Measurements from ENCODE around the gene TACR1.

The TACR1 gene

DNA sequence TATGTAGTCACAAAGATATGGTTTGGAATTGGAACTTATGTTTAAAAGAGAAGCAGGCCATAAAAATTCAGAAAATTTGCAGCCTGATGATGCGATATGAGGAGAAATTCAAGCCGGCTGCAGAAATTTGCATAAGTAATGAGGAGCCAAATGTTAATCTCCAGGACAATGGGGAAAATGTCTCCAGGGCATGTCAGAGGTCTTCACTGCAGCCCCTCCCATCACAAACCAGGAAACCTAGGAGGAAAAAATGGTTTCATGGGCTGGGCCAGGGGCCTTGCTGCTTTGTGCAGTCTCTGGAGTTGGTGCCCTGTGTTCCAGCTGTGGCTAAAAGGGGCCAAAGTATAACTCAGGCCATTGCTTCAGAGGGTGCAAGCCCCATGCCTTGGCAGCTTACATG is 28.4 kb downstream of the TACR1 start:
- Histone ChIP-seq H3K27ac (ENCODE audit: extremely low read depth, low read depth, low read length) (no peak overlapping the region), H3K4me3 (ENCODE audit: low read depth, low read length) (no peak overlapping the region), H3K9me3 (ENCODE audit: control insufficient read depth, insufficient read depth, low read depth, low read length) (no peaks in the 10 kb centered on the region), H3K36me3 (ENCODE audit: control insufficient read depth in 2 of 2, insufficient read depth in 1 of 2, low read length in 2 of 2) (no peaks in the 10 kb centered on the region), H3K4me1 (ENCODE audit: control insufficient read depth, insufficient read depth, low read length) (no peaks in the 10 kb centered on the region)
- CTCF ChIA-PET: no interaction called here
- TF ChIP-seq, protein P1, sequence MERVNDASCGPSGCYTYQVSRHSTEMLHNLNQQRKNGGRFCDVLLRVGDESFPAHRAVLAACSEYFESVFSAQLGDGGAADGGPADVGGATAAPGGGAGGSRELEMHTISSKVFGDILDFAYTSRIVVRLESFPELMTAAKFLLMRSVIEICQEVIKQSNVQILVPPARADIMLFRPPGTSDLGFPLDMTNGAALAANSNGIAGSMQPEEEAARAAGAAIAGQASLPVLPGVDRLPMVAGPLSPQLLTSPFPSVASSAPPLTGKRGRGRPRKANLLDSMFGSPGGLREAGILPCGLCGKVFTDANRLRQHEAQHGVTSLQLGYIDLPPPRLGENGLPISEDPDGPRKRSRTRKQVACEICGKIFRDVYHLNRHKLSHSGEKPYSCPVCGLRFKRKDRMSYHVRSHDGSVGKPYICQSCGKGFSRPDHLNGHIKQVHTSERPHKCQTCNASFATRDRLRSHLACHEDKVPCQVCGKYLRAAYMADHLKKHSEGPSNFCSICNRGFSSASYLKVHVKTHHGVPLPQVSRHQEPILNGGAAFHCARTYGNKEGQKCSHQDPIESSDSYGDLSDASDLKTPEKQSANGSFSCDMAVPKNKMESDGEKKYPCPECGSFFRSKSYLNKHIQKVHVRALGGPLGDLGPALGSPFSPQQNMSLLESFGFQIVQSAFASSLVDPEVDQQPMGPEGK (tag by site-specific recombination; IDR thresholded peaks at IDR 0.05): no peak
- no peak for TF ChIP-seq KLF1 (tag by site-specific recombination; IDR thresholded peaks at IDR 0.05)
- TF ChIP-seq BCL11A (tag by site-specific recombination; IDR thresholded peaks at IDR 0.05; ENCODE audit: low read depth): no peak
- TF ChIP-seq ZNF560 (tag by site-specific recombination; IDR thresholded peaks at IDR 0.05; ENCODE audit: borderline replicate concordance): no peak
- no peak for TF ChIP-seq SP7 (tag by site-specific recombination; IDR thresholded peaks at IDR 0.05)
- TF ChIP-seq, protein P2, sequence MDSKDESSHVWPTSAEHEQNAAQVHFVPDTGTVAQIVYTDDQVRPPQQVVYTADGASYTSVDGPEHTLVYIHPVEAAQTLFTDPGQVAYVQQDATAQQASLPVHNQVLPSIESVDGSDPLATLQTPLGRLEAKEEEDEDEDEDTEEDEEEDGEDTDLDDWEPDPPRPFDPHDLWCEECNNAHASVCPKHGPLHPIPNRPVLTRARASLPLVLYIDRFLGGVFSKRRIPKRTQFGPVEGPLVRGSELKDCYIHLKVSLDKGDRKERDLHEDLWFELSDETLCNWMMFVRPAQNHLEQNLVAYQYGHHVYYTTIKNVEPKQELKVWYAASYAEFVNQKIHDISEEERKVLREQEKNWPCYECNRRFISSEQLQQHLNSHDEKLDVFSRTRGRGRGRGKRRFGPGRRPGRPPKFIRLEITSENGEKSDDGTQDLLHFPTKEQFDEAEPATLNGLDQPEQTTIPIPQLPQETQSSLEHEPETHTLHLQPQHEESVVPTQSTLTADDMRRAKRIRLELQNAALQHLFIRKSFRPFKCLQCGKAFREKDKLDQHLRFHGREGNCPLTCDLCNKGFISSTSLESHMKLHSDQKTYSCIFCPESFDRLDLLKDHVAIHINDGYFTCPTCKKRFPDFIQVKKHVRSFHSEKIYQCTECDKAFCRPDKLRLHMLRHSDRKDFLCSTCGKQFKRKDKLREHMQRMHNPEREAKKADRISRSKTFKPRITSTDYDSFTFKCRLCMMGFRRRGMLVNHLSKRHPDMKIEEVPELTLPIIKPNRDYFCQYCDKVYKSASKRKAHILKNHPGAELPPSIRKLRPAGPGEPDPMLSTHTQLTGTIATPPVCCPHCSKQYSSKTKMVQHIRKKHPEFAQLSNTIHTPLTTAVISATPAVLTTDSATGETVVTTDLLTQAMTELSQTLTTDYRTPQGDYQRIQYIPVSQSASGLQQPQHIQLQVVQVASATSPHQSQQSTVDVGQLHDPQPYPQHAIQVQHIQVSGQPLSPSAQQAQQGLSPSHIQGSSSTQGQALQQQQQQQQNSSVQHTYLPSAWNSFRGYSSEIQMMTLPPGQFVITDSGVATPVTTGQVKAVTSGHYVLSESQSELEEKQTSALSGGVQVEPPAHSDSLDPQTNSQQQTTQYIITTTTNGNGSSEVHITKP (tag by site-specific recombination; IDR thresholded peaks at IDR 0.05): no peak
- no peak for TF ChIP-seq ZBTB48 (tag by site-specific recombination; IDR thresholded peaks at IDR 0.05)
- no peak for TF ChIP-seq ZFP69B (tag by site-specific recombination; IDR thresholded peaks at IDR 0.05)
- POLR2A ChIA-PET: no interaction called here

DNA sequence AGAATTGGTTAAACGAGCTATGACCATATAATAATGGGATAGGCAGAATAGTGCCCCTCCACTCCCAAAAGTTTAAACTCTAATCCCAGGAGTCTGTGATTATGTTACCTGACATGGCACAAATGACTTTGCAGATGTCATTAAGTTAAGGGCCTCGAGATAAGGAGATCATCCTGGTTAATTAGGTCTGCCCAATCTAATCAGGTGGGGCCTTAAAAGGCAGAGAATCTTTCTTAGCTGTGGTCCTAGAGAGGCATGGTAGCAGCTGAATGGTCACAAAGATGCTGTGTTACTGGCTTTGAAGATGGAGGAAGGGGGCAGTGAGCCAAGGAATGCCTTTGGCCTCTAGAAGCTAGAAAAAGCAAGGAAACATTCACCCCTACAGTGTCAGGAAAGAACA is 31.1 kb downstream of the TACR1 start:
- POLR2A ChIA-PET: no interaction called here

DNA sequence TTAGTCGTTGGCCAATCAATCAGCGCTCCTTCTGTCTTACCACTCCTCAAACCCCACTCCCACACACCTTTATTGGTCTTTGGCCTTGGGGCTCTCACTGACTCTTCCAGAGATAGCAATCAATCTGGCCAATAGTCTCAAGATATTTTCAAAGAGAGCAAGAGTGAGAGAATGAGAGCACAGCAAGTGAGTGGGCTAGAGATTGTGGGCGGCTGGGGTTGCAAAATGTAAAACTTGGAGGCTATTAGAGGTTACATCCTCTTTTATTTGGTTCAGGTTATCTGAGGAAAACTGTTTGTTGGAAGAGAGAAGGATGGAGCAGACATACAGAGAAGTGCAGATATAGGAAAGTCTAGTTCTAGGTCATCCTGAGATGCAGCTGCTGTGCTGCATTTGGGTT is 32.8 kb downstream of the TACR1 start:
- Histone ChIP-seq H3K4me1 (ENCODE audit: control insufficient read depth, insufficient read depth, low read length) (no peaks in the 10 kb centered on the region), H3K9me3 (ENCODE audit: control insufficient read depth, insufficient read depth, low read depth, low read length) (no peaks in the 10 kb centered on the region), H3K27ac (ENCODE audit: extremely low read depth, low read depth, low read length) (no peak overlapping the region), H3K36me3 (ENCODE audit: control insufficient read depth in 2 of 2, insufficient read depth in 1 of 2, low read length in 2 of 2) (no peaks in the 10 kb centered on the region), H3K4me3 (ENCODE audit: low read depth, low read length) (no peak overlapping the region)
- ChIA-PET POLR2A (no interaction called here), CTCF (no interaction called here)
- no peak for TF ChIP-seq ZNF19 (tag by site-specific recombination; IDR thresholded peaks at IDR 0.05; ENCODE audit: low read depth)
- no peak for TF ChIP-seq ZNF768 (tag by site-specific recombination; IDR thresholded peaks at IDR 0.05)
- no peak for TF ChIP-seq SETDB1 (IDR thresholded peaks at IDR 0.05; ENCODE audit: insufficient read length, low read length)
- 0 out of 2 replicates have a peak, but pooled peaks have one; percentile 33 for TF ChIP-seq ZFHX2 (tag by site-specific recombination; conservative IDR thresholded peaks at IDR 0.05)
- peak; percentile 41; the same call in 1 of the 2 replicates for TF ChIP-seq EGR2 (tag by site-specific recombination; IDR thresholded peaks at IDR 0.05; ENCODE audit: low read depth)

More for the DNA sequence above, 31.1 kb downstream of the TACR1 start:
- TF ChIP-seq, protein P3, sequence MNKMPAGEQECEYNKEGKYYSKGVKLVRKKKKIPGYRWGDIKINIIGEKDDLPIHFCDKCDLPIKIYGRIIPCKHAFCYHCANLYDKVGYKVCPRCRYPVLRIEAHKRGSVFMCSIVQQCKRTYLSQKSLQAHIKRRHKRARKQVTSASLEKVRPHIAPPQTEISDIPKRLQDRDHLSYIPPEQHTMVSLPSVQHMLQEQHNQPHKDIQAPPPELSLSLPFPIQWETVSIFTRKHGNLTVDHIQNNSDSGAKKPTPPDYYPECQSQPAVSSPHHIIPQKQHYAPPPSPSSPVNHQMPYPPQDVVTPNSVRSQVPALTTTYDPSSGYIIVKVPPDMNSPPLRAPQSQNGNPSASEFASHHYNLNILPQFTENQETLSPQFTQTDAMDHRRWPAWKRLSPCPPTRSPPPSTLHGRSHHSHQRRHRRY (tag by site-specific recombination; IDR thresholded peaks at IDR 0.05): no peak
- no peak for TF ChIP-seq ZNF324 (tag by site-specific recombination; IDR thresholded peaks at IDR 0.05)
- TF ChIP-seq, protein P4, sequence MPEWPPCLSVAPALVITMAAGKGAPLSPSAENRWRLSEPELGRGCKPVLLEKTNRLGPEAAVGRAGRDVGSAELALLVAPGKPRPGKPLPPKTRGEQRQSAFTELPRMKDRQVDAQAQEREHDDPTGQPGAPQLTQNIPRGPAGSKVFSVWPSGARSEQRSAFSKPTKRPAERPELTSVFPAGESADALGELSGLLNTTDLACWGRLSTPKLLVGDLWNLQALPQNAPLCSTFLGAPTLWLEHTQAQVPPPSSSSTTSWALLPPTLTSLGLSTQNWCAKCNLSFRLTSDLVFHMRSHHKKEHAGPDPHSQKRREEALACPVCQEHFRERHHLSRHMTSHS (tag by site-specific recombination; IDR thresholded peaks at IDR 0.05): no peak
- H3K27ac ChIP-seq (ENCODE audit: extremely low read depth, low read depth, low read length): no peak overlapping the region
- no peak overlapping the region for H3K4me3 ChIP-seq (ENCODE audit: low read depth, low read length)
- H3K9me3 ChIP-seq (ENCODE audit: control insufficient read depth, insufficient read depth, low read depth, low read length): no peaks in the 10 kb centered on the region
- no peaks in the 10 kb centered on the region for H3K36me3 ChIP-seq (ENCODE audit: control insufficient read depth in 2 of 2, insufficient read depth in 1 of 2, low read length in 2 of 2)
- CTCF ChIA-PET: no interaction called here
- H3K4me1 ChIP-seq (ENCODE audit: control insufficient read depth, insufficient read depth, low read length): no peaks in the 10 kb centered on the region

Measured in HEK293 (cell line).